ENCODE data around the gene GDF7.

- TF ChIP-seq CTCF (IDR thresholded peaks at IDR 0.05; ENCODE audit: extremely low read depth in 1 of 2, insufficient read depth in 1 of 2, low read depth in 1 of 2, low read length in 2 of 2) (no peak), EZH2 (IDR thresholded peaks at IDR 0.05; ENCODE audit: borderline replicate concordance, low read depth, low read length, severe bottlenecking) (no peak), POLR2A (IDR thresholded peaks at IDR 0.05; ENCODE audit: low read depth, low read length) (no peak), FOS (IDR thresholded peaks at IDR 0.05; ENCODE audit: borderline replicate concordance, insufficient read depth, low read length) (no peak), POLR2AphosphoS5 (IDR thresholded peaks at IDR 0.05; ENCODE audit: insufficient read depth, low read depth, low read length) (no peak), MAX (IDR thresholded peaks at IDR 0.05; ENCODE audit: insufficient read depth, insufficient read length) (no peak)
Measured at GRCh38 chr2:20648831-20649230, 18.1 kb upstream of the GDF7 start.
